ENCODE measurements around the gene ANKS1A.

- no peak for TF ChIP-seq EZH2 (IDR thresholded peaks at IDR 0.05; ENCODE audit: borderline replicate concordance, low read depth, low read length, poor library complexity, severe bottlenecking)
- TF ChIP-seq CTCF (conservative IDR thresholded peaks at IDR 0.05; ENCODE audit: low read depth, low read length): no peak
These were observed 70.2 kb downstream of the ANKS1A start for GRCh38 chr6:34959224-34959623.
